Measurements from ENCODE around the gene UST. TPM values are rescaled to one million over a fixed set of nuclear protein-coding genes. Genes with fewer than 3 reads are reported as not detected.
"Not testable (repeated sequence)": the region's sequence is repeated elsewhere in the genome, so short reads cannot be mapped to it uniquely, and the experiment has no call there.

The UST gene
- total RNA-seq, 4 donors from 2014 or later = 16.7 to 19.5 (median 18.1) TPM

- Histone ChIP-seq H3K9me3 (no peaks in the 10 kb centered on the region), H3K27ac (no peak overlapping the region), H3K27me3 (no peaks in the 10 kb centered on the region), H3K36me3 (no peaks in the 10 kb centered on the region), H3K4me1 (peaks cover 31% of the 10 kb centered on the region), H3K4me3 (no peak overlapping the region)
- 82% methylated on average over 6 of the region's 6 CpGs for WGBS
- no peak for TF ChIP-seq EP300 (IDR thresholded peaks at IDR 0.05)
- no peak for TF ChIP-seq POLR2AphosphoS5 (IDR thresholded peaks at IDR 0.05)
- no peak for TF ChIP-seq POLR2A (IDR thresholded peaks at IDR 0.05)
- TF ChIP-seq, protein P1, sequence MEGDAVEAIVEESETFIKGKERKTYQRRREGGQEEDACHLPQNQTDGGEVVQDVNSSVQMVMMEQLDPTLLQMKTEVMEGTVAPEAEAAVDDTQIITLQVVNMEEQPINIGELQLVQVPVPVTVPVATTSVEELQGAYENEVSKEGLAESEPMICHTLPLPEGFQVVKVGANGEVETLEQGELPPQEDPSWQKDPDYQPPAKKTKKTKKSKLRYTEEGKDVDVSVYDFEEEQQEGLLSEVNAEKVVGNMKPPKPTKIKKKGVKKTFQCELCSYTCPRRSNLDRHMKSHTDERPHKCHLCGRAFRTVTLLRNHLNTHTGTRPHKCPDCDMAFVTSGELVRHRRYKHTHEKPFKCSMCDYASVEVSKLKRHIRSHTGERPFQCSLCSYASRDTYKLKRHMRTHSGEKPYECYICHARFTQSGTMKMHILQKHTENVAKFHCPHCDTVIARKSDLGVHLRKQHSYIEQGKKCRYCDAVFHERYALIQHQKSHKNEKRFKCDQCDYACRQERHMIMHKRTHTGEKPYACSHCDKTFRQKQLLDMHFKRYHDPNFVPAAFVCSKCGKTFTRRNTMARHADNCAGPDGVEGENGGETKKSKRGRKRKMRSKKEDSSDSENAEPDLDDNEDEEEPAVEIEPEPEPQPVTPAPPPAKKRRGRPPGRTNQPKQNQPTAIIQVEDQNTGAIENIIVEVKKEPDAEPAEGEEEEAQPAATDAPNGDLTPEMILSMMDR (IDR thresholded peaks at IDR 0.05) = no peak
- no peak for DNase-seq (ENCODE audit: low spot score in 2 of 2)
These were observed 25.2 kb downstream of the UST start for GRCh38 chr6:148771896-148772554.

DNA sequence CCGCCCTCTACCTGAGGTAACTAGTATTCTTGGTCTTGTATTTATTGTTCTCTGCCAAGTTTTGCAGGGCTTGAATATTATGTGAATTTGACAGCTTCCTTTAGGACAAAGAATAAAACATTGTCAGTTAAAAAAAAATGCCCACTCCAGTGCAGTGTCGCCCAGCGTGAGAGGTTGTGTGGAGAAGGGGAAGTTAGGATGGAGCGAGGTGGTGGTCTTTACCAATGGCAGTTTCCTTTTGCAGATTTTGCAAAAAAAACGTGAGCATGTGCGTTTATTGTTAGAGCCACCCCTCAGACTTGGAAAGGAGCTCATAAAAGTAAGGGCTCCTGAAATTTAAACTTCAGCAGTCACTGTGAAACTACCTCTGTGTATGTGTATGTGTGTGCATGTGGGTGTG lies 28.3 kb downstream of the UST start:
- 74% methylated on average over 6 of the region's 6 CpGs for WGBS
- H3K9me3 ChIP-seq = no peaks in the 10 kb centered on the region
- no peaks in the 10 kb centered on the region for H3K36me3 ChIP-seq
- H3K27me3 ChIP-seq = no peaks in the 10 kb centered on the region
- no peak for DNase-seq (ENCODE audit: low spot score in 2 of 2)
- TF ChIP-seq POLR2AphosphoS5 (IDR thresholded peaks at IDR 0.05) = no peak
- TF ChIP-seq, protein P1 (IDR thresholded peaks at IDR 0.05) = no peak
- no peak for TF ChIP-seq POLR2A (IDR thresholded peaks at IDR 0.05)
- no peak for TF ChIP-seq EP300 (IDR thresholded peaks at IDR 0.05)
- peaks cover 32% of the 10 kb centered on the region for H3K4me1 ChIP-seq
- H3K27ac ChIP-seq = no peak overlapping the region
- no peak overlapping the region for H3K4me3 ChIP-seq

DNA sequence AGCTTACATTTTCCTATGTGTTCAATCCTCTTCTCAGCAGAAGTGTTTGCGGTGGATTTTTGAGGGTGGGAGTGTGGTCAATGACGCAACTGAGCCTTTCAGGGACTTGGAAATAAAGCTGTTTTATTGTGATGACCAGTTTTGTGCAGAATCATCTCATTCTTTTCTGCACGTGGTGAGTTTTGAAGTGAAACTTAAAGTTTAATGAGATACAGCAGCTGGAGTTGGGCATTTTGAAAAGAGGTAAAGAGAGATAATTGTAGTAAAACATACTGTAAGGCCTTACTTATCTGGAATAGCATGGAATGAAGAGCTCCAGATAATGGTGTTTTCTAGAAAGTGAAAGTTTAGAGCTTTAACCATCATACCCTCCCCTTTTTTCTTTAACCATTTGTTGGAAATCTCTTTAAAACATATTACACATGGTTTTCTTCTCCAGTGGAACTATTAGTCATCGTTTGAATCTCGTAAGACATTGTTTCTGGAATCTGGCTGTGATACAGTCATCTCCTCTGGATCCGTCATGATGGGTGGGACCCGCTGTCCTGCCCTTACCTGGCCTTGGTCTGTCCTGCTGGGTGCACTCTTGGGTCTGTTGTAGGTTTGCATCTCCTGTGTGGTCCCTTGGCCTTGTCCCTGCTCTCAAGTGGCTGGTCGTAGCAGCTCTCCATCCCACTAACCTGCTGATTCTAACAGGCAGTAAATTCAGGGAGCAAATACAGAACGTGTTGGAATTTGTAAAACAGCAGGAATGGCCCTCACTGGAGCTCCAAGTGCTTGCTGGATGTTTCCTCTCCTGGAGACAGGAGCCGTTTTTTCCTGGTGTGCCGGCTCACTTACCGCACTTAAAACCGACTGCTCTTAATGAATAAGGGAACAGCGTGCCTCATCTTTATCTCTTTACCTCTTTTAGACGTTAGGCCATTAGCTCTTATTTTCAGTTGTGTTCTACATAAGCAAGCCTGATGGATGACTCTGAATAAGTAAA lies 29.8 kb downstream of the UST start:
- WGBS = 51% methylated on average over 15 of the region's 15 CpGs
- DNase-seq (ENCODE audit: low spot score in 2 of 2) = no peak
- TF ChIP-seq EP300 (IDR thresholded peaks at IDR 0.05) (no peak), POLR2A (IDR thresholded peaks at IDR 0.05) (no peak), POLR2AphosphoS5 (IDR thresholded peaks at IDR 0.05) (no peak)
- TF ChIP-seq, protein P1 (IDR thresholded peaks at IDR 0.05) = no peak
- Histone ChIP-seq H3K4me1 (peaks cover 24% of the 10 kb centered on the region), H3K9me3 (no peaks in the 10 kb centered on the region), H3K27ac (peak overlapping the region; percentile 64), H3K4me3 (no peak overlapping the region), H3K27me3 (no peaks in the 10 kb centered on the region), H3K36me3 (no peaks in the 10 kb centered on the region)

DNA sequence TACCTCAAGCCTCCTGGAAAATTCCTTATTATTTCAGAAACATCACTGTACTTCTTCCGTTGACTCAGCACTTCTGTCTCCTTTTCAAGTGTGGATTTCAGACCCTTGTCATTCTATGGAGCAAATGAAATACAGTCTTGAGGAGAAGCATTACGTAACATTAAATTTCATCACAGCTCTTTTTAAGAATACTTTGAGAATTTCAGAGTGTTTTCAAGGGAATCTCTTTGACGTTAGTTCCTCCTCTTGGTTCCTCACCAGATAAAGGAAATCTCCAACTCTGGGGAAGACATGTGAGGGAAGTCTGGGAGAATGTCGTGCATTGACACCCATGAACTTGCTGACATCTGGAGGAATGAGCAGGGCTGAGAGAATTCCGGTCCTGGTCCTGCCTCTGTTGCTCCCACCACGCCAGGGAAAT lies 32.3 kb downstream of the UST start:
- Histone ChIP-seq H3K27ac (no peak overlapping the region), H3K27me3 (no peaks in the 10 kb centered on the region), H3K4me1 (peaks cover 22% of the 10 kb centered on the region), H3K9me3 (no peaks in the 10 kb centered on the region), H3K4me3 (no peak overlapping the region), H3K36me3 (no peaks in the 10 kb centered on the region)
- 83% methylated on average over 6 of the region's 6 CpGs for WGBS
- TF ChIP-seq EP300 (IDR thresholded peaks at IDR 0.05) (no peak), POLR2AphosphoS5 (IDR thresholded peaks at IDR 0.05) (no peak), POLR2A (IDR thresholded peaks at IDR 0.05) (no peak)
- TF ChIP-seq, protein P1 (IDR thresholded peaks at IDR 0.05) = no peak
- no peak for DNase-seq (ENCODE audit: low spot score in 2 of 2)

- H3K9me3 ChIP-seq; DNase-seq (ENCODE audit: low spot score in 2 of 2); H3K4me3 ChIP-seq; H3K27ac ChIP-seq; H3K36me3 ChIP-seq; H3K27me3 ChIP-seq: not testable (repeated sequence)
- H3K4me1 ChIP-seq = peaks cover 22% of the 10 kb centered on the region
- WGBS = 96% methylated on average over 1 of the region's 1 CpG
These were observed 33.6 kb downstream of the UST start for GRCh38 chr6:148780423-148780822.
